ENCODE data around the gene CYP27A1. TPM values are rescaled to one million over a fixed set of nuclear protein-coding genes. Genes with fewer than 3 reads are reported as not detected.

CYP27A1 gene
- 0.83 TPM for polyA plus RNA-seq

DNA sequence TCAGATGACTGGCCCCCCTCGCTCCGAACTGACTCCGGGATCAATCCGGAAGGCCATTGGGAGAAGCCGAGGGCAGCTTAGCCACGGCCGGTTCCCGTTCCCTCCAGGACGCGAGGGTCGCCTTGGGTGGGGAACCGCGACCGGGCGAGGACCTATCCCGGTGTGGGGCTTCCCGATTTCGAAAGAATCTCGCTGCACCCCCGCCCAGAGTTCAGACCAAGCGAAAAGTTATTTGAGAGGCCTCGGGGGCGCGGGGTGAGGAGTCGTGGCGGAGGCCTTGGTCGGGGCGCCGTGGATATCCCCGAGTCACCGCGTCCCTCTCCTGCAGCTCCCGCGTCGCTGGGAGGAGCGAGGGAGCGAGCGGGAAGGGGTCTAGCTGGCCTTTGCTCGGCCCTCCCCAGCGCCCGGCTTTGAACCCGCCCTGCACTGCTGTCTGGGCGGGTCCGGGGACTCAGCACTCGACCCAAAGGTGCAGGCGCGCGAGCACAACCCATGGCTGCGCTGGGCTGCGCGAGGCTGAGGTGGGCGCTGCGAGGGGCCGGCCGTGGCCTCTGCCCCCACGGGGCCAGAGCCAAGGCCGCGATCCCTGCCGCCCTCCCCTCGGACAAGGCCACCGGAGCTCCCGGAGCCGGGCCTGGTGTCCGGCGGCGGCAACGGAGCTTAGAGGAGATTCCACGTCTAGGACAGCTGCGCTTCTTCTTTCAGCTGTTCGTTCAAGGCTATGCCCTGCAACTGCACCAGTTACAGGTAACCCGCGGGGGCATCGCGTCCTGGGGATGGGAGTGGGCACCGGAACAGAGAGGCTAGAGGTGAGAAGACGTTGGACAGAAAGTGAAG, at the start of gene CYP27A1:
TSS of gene CYP27A1 (plus strand) at position 457 of the 837 bp plus-strand sequence. CDS start at position 493, 36 bp downstream.
- Mint-ChIP-seq H3K27ac (no peak within 1 kb of the TSS), H3K4me3 (peak within 1 kb of the TSS in 2 of 4 donors; percentile 28 to 63), H3K27me3 (peaks cover 39% of the 10 kb centered on the region), H3K36me3 (peaks cover 2% of the 10 kb centered on the region), H3K9me3 (peaks cover 4 to 10% (median 6%) of the 10 kb centered on the region in 3 donors), H3K4me1 (peaks cover 0 to 2% (median 0%) of the 10 kb centered on the region in 3 donors)

GRCh38 chr2:218732761-218733158, 49.2 kb upstream of the CYP27A1 start:
- Mint-ChIP-seq H3K27me3 (no peaks in the 10 kb centered on the region), H3K27ac (no peak overlapping the region), H3K4me3 (no peak overlapping the region)

GRCh38 chr2:218733171-218734021, 48.6 kb upstream of the CYP27A1 start:
- Mint-ChIP-seq H3K9me3 (peaks cover 0 to 2% (median 0%) of the 10 kb centered on the region in 3 donors), H3K36me3 (peaks cover 12% of the 10 kb centered on the region), H3K27me3 (no peaks in the 10 kb centered on the region), H3K4me1 (peaks cover 3 to 11% (median 5%) of the 10 kb centered on the region in 3 donors), H3K4me3 (peak overlapping the region in 2 of 4 donors; percentile 3 to 39), H3K27ac (peak overlapping the region in 1 of 3 donors; percentile 64)

More at GRCh38 chr2:218732761-218733158, 49.2 kb upstream of the CYP27A1 start:
- Mint-ChIP-seq H3K36me3 (peaks cover 9% of the 10 kb centered on the region), H3K4me1 (peaks cover 4 to 11% (median 5%) of the 10 kb centered on the region in 3 donors), H3K9me3 (peaks cover under 1 to 4% (median 2%) of the 10 kb centered on the region in 3 donors)

GRCh38 chr2:218734190-218734975, 47.6 kb upstream of the CYP27A1 start:
- Mint-ChIP-seq H3K4me3 (no peak overlapping the region), H3K27me3 (no peaks in the 10 kb centered on the region), H3K36me3 (peaks cover 10% of the 10 kb centered on the region), H3K9me3 (peaks cover 0 to 2% (median 0%) of the 10 kb centered on the region in 3 donors), H3K27ac (no peak overlapping the region), H3K4me1 (peaks cover 3 to 11% (median 5%) of the 10 kb centered on the region in 3 donors)

- peaks cover 16% of the 10 kb centered on the region for H3K36me3 Mint-ChIP-seq
- H3K4me1 Mint-ChIP-seq, result peaks cover 3 to 11% (median 5%) of the 10 kb centered on the region in 3 donors
- H3K27ac Mint-ChIP-seq, result no peak overlapping the region
- no peaks in the 10 kb centered on the region for H3K9me3 Mint-ChIP-seq
- no peaks in the 10 kb centered on the region for H3K27me3 Mint-ChIP-seq
- H3K4me3 Mint-ChIP-seq, result peak overlapping the region in 1 of 4 donors; percentile 13
Observed at GRCh38 chr2:218736531-218736930, 45.4 kb upstream of the CYP27A1 start.

DNA sequence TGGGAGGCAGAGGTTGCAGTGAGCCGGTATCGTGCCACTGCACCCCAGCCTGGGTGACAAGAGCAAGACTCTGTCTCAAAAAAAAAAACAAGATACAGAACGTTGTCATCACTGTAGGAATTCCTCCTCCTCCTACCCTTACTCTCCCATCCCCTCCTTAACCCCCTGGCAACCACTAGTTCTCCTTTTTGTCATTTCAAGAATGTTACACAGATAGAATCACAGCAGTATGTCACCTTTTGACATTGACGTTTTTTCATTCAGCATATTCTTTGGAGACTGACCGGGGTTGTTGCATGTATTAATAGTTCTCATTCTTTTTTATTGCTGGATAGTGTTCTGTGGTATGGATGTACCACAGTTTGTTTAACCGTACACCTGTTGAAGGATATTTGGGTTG, 38.9 kb upstream of the CYP27A1 start:
- Mint-ChIP-seq H3K27me3 (no peaks in the 10 kb centered on the region), H3K4me1 (peaks cover 0 to 1% (median 0%) of the 10 kb centered on the region in 3 donors), H3K27ac (no peak overlapping the region), H3K36me3 (peaks cover 24% of the 10 kb centered on the region), H3K4me3 (no peak overlapping the region), H3K9me3 (no peaks in the 10 kb centered on the region)

GRCh38 chr2:218744615-218745014, 37.3 kb upstream of the CYP27A1 start:
- Mint-ChIP-seq H3K27me3 (no peaks in the 10 kb centered on the region), H3K27ac (no peak overlapping the region), H3K36me3 (peaks cover 27% of the 10 kb centered on the region), H3K4me1 (peaks cover 0 to 1% (median 0%) of the 10 kb centered on the region in 3 donors), H3K9me3 (no peaks in the 10 kb centered on the region), H3K4me3 (no peak overlapping the region)

- H3K27me3 Mint-ChIP-seq, result no peaks in the 10 kb centered on the region
- no peak overlapping the region for H3K4me3 Mint-ChIP-seq
- peaks cover 23% of the 10 kb centered on the region for H3K36me3 Mint-ChIP-seq
- peaks cover 0 to 1% (median 0%) of the 10 kb centered on the region in 3 donors for H3K4me1 Mint-ChIP-seq
- no peak overlapping the region for H3K27ac Mint-ChIP-seq
- no peaks in the 10 kb centered on the region for H3K9me3 Mint-ChIP-seq
Observed at GRCh38 chr2:218745160-218745558, 36.8 kb upstream of the CYP27A1 start.

GRCh38 chr2:218745559-218746469, 36.1 kb upstream of the CYP27A1 start:
- Mint-ChIP-seq H3K4me1 (peaks cover 0 to 2% (median 0%) of the 10 kb centered on the region in 3 donors), H3K27ac (no peak overlapping the region), H3K36me3 (peaks cover 28% of the 10 kb centered on the region), H3K4me3 (no peak overlapping the region), H3K9me3 (no peaks in the 10 kb centered on the region), H3K27me3 (no peaks in the 10 kb centered on the region)

DNA sequence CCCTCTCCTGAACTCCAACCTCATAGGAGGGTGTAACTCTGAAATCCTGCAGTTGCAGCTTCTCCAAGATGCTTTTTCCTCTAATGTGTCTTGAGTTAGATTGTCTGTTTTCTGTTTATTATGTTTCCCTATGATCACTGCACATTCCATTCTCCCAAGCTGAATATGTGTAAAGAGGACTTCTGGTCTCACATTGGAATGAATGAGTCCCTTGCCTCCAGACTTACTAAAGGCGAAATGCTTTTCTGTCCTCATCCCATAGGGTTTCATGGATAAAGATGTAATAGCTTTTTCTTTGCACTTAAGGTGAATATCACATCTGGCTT, 35.5 kb upstream of the CYP27A1 start:
- H3K36me3 Mint-ChIP-seq, result peaks cover 26% of the 10 kb centered on the region
- no peaks in the 10 kb centered on the region for H3K27me3 Mint-ChIP-seq
- H3K9me3 Mint-ChIP-seq, result no peaks in the 10 kb centered on the region

GRCh38 chr2:218746960-218747359, 35.0 kb upstream of the CYP27A1 start:
- Mint-ChIP-seq H3K36me3 (peaks cover 25% of the 10 kb centered on the region), H3K27me3 (no peaks in the 10 kb centered on the region), H3K27ac (no peak overlapping the region), H3K4me1 (peaks cover 0 to 2% (median 0%) of the 10 kb centered on the region in 3 donors), H3K4me3 (no peak overlapping the region), H3K9me3 (no peaks in the 10 kb centered on the region)

More for the DNA sequence above, 35.5 kb upstream of the CYP27A1 start:
- Mint-ChIP-seq H3K4me3 (no peak overlapping the region), H3K27ac (no peak overlapping the region), H3K4me1 (peaks cover 0 to 2% (median 0%) of the 10 kb centered on the region in 3 donors)

- Mint-ChIP-seq H3K36me3 (peaks cover 21% of the 10 kb centered on the region), H3K4me3 (no peak overlapping the region), H3K27ac (no peak overlapping the region), H3K9me3 (no peaks in the 10 kb centered on the region), H3K4me1 (peaks cover 0 to 1% (median 0%) of the 10 kb centered on the region in 3 donors), H3K27me3 (no peaks in the 10 kb centered on the region)
Observed at GRCh38 chr2:218748741-218749441, 33.1 kb upstream of the CYP27A1 start.

- no peak overlapping the region for H3K27ac Mint-ChIP-seq
- H3K27me3 Mint-ChIP-seq, result no peaks in the 10 kb centered on the region
Observed at GRCh38 chr2:218754201-218754600, 27.7 kb upstream of the CYP27A1 start.

More at GRCh38 chr2:218754201-218754600, 27.7 kb upstream of the CYP27A1 start:
- peaks cover 22% of the 10 kb centered on the region for H3K36me3 Mint-ChIP-seq
- no peaks in the 10 kb centered on the region for H3K9me3 Mint-ChIP-seq
- H3K4me3 Mint-ChIP-seq, result no peak overlapping the region
- peaks cover 0 to 1% (median 0%) of the 10 kb centered on the region in 3 donors for H3K4me1 Mint-ChIP-seq
